ENCODE measurements around the gene MYBPH.

Gene MYBPH

GRCh38 chr1:203187689-203188264, 12.2 kb upstream of the MYBPH start:
- no peaks in the 10 kb centered on the region for H3K27me3 ChIP-seq
- peak overlapping the region; percentile 74 for H3K4me2 ChIP-seq
- no peaks in the 10 kb centered on the region for H3K9me3 ChIP-seq
- no peak overlapping the region for H3K9ac ChIP-seq
- TF ChIP-seq Cebpa-rat (IDR thresholded peaks at IDR 0.05), result no peak
- no peak overlapping the region for H3K4me3 ChIP-seq
- no peak overlapping the region for H3K27ac ChIP-seq
- H3K36me3 ChIP-seq, result no peaks in the 10 kb centered on the region
- H4K20me1 ChIP-seq, result no peaks in the 10 kb centered on the region
- peaks cover 47% of the 10 kb centered on the region for H3K4me1 ChIP-seq

- peak overlapping the region; percentile 74 for H3K4me2 ChIP-seq
- H3K27ac ChIP-seq, result 0 out of 2 replicates have a peak overlapping the region, but pooled peaks have one; percentile 20
- TF ChIP-seq Cebpa-rat (IDR thresholded peaks at IDR 0.05), result no peak
- no peak overlapping the region for H3K4me3 ChIP-seq
- H3K36me3 ChIP-seq, result no peaks in the 10 kb centered on the region
- H3K27me3 ChIP-seq, result no peaks in the 10 kb centered on the region
- no peak overlapping the region; the same call in 1 of the 2 replicates for H3K9ac ChIP-seq
- H3K4me1 ChIP-seq, result peaks cover 52% of the 10 kb centered on the region
- H4K20me1 ChIP-seq, result no peaks in the 10 kb centered on the region
- no peaks in the 10 kb centered on the region for H3K9me3 ChIP-seq
Measured at GRCh38 chr1:203187304-203187685, 11.7 kb upstream of the MYBPH start.

- Histone ChIP-seq H3K9me3 (no peaks in the 10 kb centered on the region), H4K20me1 (no peaks in the 10 kb centered on the region), H3K27me3 (no peaks in the 10 kb centered on the region), H3K4me2 (peak within 1 kb of the TSS; percentile 74), H3K27ac (0 out of 2 replicates have a peak within 1 kb of the TSS, but pooled peaks have one; percentile 50), H3K4me1 (peaks cover 58% of the 10 kb centered on the region), H3K36me3 (no peaks in the 10 kb centered on the region), H3K4me3 (no peak within 1 kb of the TSS), H3K9ac (no peak within 1 kb of the TSS; the same call in 1 of the 2 replicates)
- TF ChIP-seq Cebpa-rat (IDR thresholded peaks at IDR 0.05), result no peak
Measured at GRCh38 chr1:203186446-203187303, 11.0 kb upstream of the MYBPH start, which contains the start of gene CHI3L1. TSS of gene CHI3L1 (minus strand) at chr1:203186704. CDS start at chr1:203186623, 81 bp downstream.

DNA sequence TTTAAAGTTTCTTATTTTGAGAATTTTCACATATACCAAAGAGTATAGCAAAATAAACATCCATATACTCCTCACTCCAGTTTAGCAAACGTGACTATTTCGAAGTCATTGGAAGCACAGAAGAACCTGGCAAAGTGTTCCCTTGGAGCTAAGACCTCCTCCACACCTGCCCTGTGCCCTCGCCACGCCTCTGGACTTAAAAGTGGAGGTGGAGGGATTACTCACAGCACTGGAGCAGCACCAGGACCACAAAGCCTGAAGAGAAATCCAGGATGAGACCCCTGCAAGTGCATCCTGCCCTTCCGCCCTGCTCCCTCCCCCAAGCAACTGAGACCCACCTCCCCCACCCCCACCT, 10.4 kb upstream of the MYBPH start:
- Histone ChIP-seq H3K4me1 (peaks cover 64% of the 10 kb centered on the region), H3K4me2 (peak overlapping the region; percentile 74; the same call in 1 of the 2 replicates), H3K9me3 (no peaks in the 10 kb centered on the region), H3K36me3 (no peaks in the 10 kb centered on the region), H3K4me3 (no peak overlapping the region), H3K27me3 (no peaks in the 10 kb centered on the region), H4K20me1 (no peaks in the 10 kb centered on the region), H3K27ac (no peak overlapping the region), H3K9ac (no peak overlapping the region)
- no peak for TF ChIP-seq Cebpa-rat (IDR thresholded peaks at IDR 0.05)

DNA sequence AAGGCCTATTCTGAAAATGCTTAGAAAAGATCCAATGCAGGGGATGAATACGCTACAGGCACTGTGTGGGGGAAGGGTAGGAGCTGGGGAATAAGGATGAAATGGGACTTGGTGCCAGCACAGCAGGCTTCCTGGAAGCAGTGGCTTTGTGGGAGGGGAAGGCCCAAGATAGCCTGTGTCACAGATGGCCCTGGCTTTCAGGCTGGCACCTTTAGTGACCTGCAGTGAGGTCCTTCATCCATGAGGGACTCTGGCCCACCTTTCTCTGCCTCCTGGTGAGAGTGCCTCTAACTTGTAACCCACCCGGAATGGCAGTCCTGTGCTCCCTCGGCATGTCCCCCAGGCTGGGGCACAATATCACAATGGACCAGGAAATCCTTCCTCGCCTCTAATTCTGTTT, 10.0 kb upstream of the MYBPH start:
- H4K20me1 ChIP-seq, result no peaks in the 10 kb centered on the region
- H3K9me3 ChIP-seq, result no peaks in the 10 kb centered on the region
- no peak overlapping the region for H3K9ac ChIP-seq
- H3K27ac ChIP-seq, result no peak overlapping the region
- peak overlapping the region; percentile 74 for H3K4me2 ChIP-seq
- TF ChIP-seq Cebpa-rat (IDR thresholded peaks at IDR 0.05), result no peak
- H3K27me3 ChIP-seq, result no peaks in the 10 kb centered on the region
- peaks cover 68% of the 10 kb centered on the region for H3K4me1 ChIP-seq
- no peaks in the 10 kb centered on the region for H3K36me3 ChIP-seq
- no peak overlapping the region for H3K4me3 ChIP-seq

GRCh38 chr1:203185061-203185461, 9.4 kb upstream of the MYBPH start:
- no peaks in the 10 kb centered on the region for H3K36me3 ChIP-seq
- no peak overlapping the region for H3K27ac ChIP-seq
- no peak for TF ChIP-seq Cebpa-rat (IDR thresholded peaks at IDR 0.05)
- no peak overlapping the region for H3K4me3 ChIP-seq
- peaks cover 68% of the 10 kb centered on the region for H3K4me1 ChIP-seq
- H3K4me2 ChIP-seq, result peak overlapping the region; percentile 74
- no peaks in the 10 kb centered on the region for H3K9me3 ChIP-seq
- no peak overlapping the region for H3K9ac ChIP-seq
- no peaks in the 10 kb centered on the region for H3K27me3 ChIP-seq
- no peaks in the 10 kb centered on the region for H4K20me1 ChIP-seq

GRCh38 chr1:203184467-203184866, 8.8 kb upstream of the MYBPH start:
- Histone ChIP-seq H3K9me3 (no peaks in the 10 kb centered on the region), H3K36me3 (no peaks in the 10 kb centered on the region), H3K4me3 (no peak overlapping the region), H3K9ac (no peak overlapping the region), H3K27ac (no peak overlapping the region), H3K4me2 (no peak overlapping the region), H3K27me3 (no peaks in the 10 kb centered on the region), H4K20me1 (no peaks in the 10 kb centered on the region), H3K4me1 (peaks cover 68% of the 10 kb centered on the region)
- no peak for TF ChIP-seq Cebpa-rat (IDR thresholded peaks at IDR 0.05)

DNA sequence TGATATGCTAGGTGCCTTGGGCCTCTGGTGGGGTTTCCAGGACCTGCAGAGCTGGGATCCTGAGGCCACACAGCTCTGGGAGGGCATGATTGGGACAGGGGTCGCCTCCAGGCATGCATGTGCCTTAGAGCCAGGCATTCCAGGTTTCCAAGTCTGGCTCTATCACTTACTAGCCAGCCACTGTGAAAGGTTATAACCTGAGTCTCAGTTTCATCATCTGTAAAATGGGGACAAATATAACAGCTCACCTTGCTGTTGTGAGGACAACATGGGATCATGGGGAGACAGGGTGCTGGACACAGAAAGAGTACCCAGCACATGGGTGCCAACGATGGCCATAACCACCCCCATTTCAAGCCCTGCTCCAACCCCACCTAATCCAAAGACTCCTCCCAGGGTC, 8.2 kb upstream of the MYBPH start:
- no peak overlapping the region for H3K4me2 ChIP-seq
- no peak overlapping the region for H3K9ac ChIP-seq
- H3K27me3 ChIP-seq, result no peaks in the 10 kb centered on the region
- no peak for TF ChIP-seq Cebpa-rat (IDR thresholded peaks at IDR 0.05)
- H3K27ac ChIP-seq, result no peak overlapping the region
- H3K4me1 ChIP-seq, result peaks cover 75% of the 10 kb centered on the region
- no peaks in the 10 kb centered on the region for H3K36me3 ChIP-seq
- H3K9me3 ChIP-seq, result no peaks in the 10 kb centered on the region
- no peak overlapping the region for H3K4me3 ChIP-seq
- no peaks in the 10 kb centered on the region for H4K20me1 ChIP-seq

DNA sequence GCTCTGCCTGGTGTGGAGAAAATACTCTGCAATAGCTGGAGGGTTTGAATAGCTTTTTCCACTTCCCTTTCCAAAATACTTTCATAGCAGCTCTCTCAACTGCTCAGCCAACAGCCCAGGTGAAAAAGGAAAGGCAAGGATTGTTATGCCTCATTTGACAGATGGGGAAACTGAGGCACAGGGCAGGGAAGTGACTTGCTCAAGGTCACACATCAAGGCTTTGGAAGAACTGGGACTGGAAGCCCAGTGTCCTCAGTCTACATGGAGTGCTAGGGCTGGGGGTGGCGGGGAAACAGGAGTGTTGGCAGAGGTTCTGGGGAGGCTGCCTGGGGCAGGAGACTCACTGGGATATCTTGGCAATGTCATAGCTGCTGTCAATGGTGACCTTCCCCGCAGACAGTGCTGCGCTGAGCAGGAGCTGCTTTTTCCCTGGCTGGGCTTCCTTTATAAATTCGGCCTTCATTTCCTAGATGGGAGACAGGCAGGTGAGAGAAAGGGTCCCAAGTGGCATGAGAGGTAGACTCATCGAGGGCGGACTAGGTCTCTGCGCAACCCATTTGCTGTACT, 6.8 kb upstream of the MYBPH start:
- Histone ChIP-seq H3K36me3 (no peaks in the 10 kb centered on the region), H3K4me1 (peaks cover 85% of the 10 kb centered on the region), H3K27me3 (no peaks in the 10 kb centered on the region), H3K27ac (peak overlapping the region; percentile 66), H3K9ac (peak overlapping the region; percentile 53), H3K4me2 (peak overlapping the region; percentile 91), H3K4me3 (no peak overlapping the region), H3K9me3 (no peaks in the 10 kb centered on the region), H4K20me1 (no peaks in the 10 kb centered on the region)
- no peak for TF ChIP-seq Cebpa-rat (IDR thresholded peaks at IDR 0.05)

Measured in BLaER1 (cell line).